KMS-11 (cell line): ENCODE measurements around the gene SPTB.

Experiments
- H2AFZ ChIP-seq: fragments of 200-600 bp; sonication (generic); 2 replicates; pipeline ENCODE4 v1.6.1; 2016; ENCODE audit warnings: antibody characterized with exemption, mixed run types, low read depth
- H3K27ac ChIP-seq: fragments of 200-600 bp; sonication (generic); 2 replicates; pipeline ENCODE4 v1.6.1; 2016; ENCODE audit warnings: mild to moderate bottlenecking, mixed run types
- H3K27me3 ChIP-seq: fragments of 200-600 bp; sonication (generic); 2 replicates; pipeline ENCODE4 v1.6.1; 2017; ENCODE audit warnings: mild to moderate bottlenecking, low read depth, mixed run types, moderate library complexity; ENCODE audit not compliant: insufficient read depth
- H3K36me3 ChIP-seq: fragments of 200-600 bp; sonication (generic); 2 replicates; pipeline ENCODE4 v1.6.1; 2017; ENCODE audit warnings: mild to moderate bottlenecking, mixed run types; ENCODE audit not compliant: insufficient read depth
- H3K4me1 ChIP-seq: fragments of 200-600 bp; sonication (generic); 2 replicates; pipeline ENCODE4 v1.6.1; 2016; ENCODE audit warnings: mild to moderate bottlenecking, low read depth, mixed run types; ENCODE audit not compliant: poor library complexity, severe bottlenecking
- H3K4me2 ChIP-seq: fragments of 200-600 bp; sonication (generic); 2 replicates; pipeline ENCODE4 v1.7.0; 2016; ENCODE audit warnings: mild to moderate bottlenecking, mixed run types
- H3K4me3 ChIP-seq: fragments of 200-600 bp; sonication (generic); IDR thresholded peaks from 2 replicates; pipeline ENCODE4 v1.6.1; 2017; ENCODE audit warnings: low read depth, low read length, mixed read lengths; ENCODE audit not compliant: insufficient read depth
- H3K79me2 ChIP-seq: fragments of 200-600 bp; sonication (generic); 2 replicates; pipeline ENCODE4 v1.6.1; 2016; ENCODE audit warnings: low read depth, mixed run types; ENCODE audit not compliant: insufficient read depth
- H3K9ac ChIP-seq: fragments of 200-600 bp; sonication (generic); 2 replicates; pipeline ENCODE4 v1.6.1; 2016; ENCODE audit warnings: mild to moderate bottlenecking, mixed run types
- H4K20me1 ChIP-seq: fragments of 200-600 bp; sonication (generic); 2 replicates; pipeline ENCODE4 v1.6.1; 2016; ENCODE audit warnings: mild to moderate bottlenecking, mixed run types; ENCODE audit not compliant: insufficient read depth
- TF ChIP-seq, protein P1 (sequence below): fragments of 200-600 bp; sonication (generic); conservative IDR thresholded peaks from 2 replicates; pipeline ENCODE4 v1.6.1; 2017; ENCODE audit warnings: low read depth, mild to moderate bottlenecking, antibody characterized with exemption, low read length, moderate library complexity, mixed read lengths

The SPTB gene

DNA sequence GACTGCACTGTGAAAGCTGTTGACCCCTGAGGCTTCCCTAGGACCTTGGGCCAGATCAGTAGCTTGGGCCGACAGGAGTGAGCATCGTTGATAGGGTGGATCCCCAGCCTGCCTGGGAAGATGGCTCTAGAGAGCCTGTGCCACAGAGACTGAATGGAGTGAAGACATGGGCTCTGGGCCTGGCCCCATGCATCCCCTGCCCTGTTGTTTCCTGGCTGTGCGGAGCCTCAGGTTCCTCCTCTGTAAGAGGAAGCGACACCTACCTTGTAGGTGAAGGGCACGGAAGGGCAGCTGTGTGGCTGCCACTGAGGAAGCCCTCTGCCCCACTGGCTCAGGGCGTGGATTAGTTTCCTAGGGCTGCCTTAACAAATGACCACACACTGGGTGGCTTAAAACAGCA, 151.6 kb downstream of the SPTB start:
- no peak overlapping the region for H3K9ac ChIP-seq
- H3K36me3 ChIP-seq, result no peaks in the 10 kb centered on the region
- TF ChIP-seq, protein P1, sequence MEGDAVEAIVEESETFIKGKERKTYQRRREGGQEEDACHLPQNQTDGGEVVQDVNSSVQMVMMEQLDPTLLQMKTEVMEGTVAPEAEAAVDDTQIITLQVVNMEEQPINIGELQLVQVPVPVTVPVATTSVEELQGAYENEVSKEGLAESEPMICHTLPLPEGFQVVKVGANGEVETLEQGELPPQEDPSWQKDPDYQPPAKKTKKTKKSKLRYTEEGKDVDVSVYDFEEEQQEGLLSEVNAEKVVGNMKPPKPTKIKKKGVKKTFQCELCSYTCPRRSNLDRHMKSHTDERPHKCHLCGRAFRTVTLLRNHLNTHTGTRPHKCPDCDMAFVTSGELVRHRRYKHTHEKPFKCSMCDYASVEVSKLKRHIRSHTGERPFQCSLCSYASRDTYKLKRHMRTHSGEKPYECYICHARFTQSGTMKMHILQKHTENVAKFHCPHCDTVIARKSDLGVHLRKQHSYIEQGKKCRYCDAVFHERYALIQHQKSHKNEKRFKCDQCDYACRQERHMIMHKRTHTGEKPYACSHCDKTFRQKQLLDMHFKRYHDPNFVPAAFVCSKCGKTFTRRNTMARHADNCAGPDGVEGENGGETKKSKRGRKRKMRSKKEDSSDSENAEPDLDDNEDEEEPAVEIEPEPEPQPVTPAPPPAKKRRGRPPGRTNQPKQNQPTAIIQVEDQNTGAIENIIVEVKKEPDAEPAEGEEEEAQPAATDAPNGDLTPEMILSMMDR, result no peak
- H3K4me3 ChIP-seq, result no peak overlapping the region
- no peak overlapping the region for H2AFZ ChIP-seq
- H3K4me2 ChIP-seq, result no peak overlapping the region
- no peaks in the 10 kb centered on the region for H4K20me1 ChIP-seq
- H3K4me1 ChIP-seq, result peaks cover 22% of the 10 kb centered on the region
- no peaks in the 10 kb centered on the region for H3K79me2 ChIP-seq
- no peak overlapping the region for H3K27ac ChIP-seq
- H3K27me3 ChIP-seq, result no peaks in the 10 kb centered on the region

DNA sequence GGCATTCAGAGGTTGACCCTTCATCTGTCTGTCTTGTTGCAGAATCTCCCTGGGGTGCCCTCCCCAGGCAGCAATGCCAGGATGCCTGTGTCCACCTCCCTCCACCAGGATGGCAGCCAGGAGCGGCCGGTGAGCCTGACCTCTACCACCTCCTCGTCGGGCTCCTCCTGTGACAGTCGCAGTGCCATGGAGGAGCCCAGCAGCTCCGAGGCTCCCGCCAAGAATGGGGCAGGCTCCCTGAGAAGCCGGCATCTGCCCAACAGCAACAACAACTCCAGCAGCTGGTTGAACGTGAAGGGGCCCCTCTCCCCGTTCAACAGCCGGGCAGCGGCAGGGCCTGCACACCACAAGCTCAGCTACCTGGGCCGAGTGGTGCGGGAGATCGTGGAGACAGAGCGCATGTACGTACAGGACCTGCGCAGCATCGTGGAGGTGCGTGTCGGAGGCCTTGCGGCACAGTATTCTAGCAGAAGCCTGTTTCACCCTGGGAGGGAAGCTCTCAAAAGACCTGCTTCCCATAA, 152.1 kb downstream of the SPTB start:
- peaks cover 22% of the 10 kb centered on the region for H3K4me1 ChIP-seq
- no peaks in the 10 kb centered on the region for H4K20me1 ChIP-seq
- no peaks in the 10 kb centered on the region for H3K36me3 ChIP-seq
- no peak overlapping the region for H2AFZ ChIP-seq
- no peak overlapping the region for H3K9ac ChIP-seq
- TF ChIP-seq, protein P1, result no peak
- no peak overlapping the region; the same call in 1 of the 2 replicates for H3K27ac ChIP-seq
- H3K4me2 ChIP-seq, result no peak overlapping the region
- H3K4me3 ChIP-seq, result no peak overlapping the region
- no peaks in the 10 kb centered on the region for H3K79me2 ChIP-seq
- H3K27me3 ChIP-seq, result no peaks in the 10 kb centered on the region

DNA sequence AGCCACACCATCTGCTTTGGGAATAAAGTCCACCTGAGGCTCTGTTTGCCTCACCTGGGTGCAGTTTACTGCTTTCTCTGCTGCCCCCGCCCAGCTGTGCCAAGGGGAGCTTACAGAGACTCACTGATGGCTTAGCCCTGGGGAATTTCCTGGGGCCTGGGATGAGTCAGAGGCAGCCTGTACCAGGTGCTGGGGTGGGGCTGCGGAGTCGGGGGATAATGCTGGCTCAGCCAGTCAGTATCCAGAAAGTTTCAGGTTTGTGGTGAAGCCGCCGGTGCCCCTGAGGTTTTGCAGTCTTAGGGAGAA, 153.2 kb downstream of the SPTB start:
- Histone ChIP-seq H2AFZ (no peak overlapping the region), H3K9ac (no peak overlapping the region), H3K79me2 (no peaks in the 10 kb centered on the region), H4K20me1 (no peaks in the 10 kb centered on the region), H3K4me2 (peak overlapping the region; percentile 36), H3K27me3 (no peaks in the 10 kb centered on the region), H3K36me3 (no peaks in the 10 kb centered on the region), H3K4me1 (peaks cover 22% of the 10 kb centered on the region), H3K4me3 (no peak overlapping the region), H3K27ac (peak overlapping the region; percentile 27; the same call in 1 of the 2 replicates)
- TF ChIP-seq, protein P1, result no peak

DNA sequence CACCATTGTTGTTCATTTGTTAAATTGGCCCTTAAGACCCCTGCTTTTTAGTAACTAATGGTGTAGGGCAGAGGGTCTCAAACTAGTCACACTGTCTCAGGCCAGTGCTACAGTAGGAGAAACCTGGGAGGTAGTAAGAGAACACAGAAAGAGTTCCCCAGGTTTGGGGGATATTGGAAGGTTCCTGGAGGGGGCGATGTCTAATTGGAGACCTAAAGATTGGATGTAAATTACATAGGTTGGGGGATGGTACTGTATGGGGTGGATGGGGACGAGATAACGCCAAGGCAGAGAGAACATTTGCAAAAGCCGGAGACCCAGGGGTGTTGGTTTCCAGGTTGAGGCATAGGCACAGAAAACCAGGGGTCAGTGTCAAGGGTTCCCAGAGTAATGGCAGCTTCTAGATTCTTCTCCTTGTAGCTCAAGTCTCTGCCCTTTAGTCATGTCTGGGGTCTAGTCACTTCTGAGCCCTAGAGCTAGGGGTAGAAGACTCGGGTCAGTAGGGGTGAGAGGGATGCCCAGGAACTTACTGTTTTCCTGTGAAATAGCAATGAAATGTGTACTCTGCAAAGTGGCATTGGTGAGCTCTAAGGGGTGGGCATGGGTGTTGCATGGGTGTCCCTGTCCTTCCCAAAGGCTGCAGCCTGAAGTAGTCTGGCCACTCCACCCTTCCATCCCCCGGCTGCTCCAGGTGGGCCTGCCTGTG, 153.7 kb downstream of the SPTB start:
- Histone ChIP-seq H3K27me3 (no peaks in the 10 kb centered on the region), H4K20me1 (no peaks in the 10 kb centered on the region), H3K9ac (no peak overlapping the region), H3K4me1 (peaks cover 22% of the 10 kb centered on the region), H3K36me3 (no peaks in the 10 kb centered on the region), H3K79me2 (no peaks in the 10 kb centered on the region), H3K4me3 (no peak overlapping the region), H2AFZ (no peak overlapping the region), H3K4me2 (peak overlapping the region; percentile 36), H3K27ac (peak overlapping the region; percentile 27; the same call in 1 of the 2 replicates)
- TF ChIP-seq, protein P1, result no peak
